Subcutaneous abdominal adipose tissue (tissue), 5 donors: Measurements from ENCODE around the gene IFT122.
"Not testable (repeated sequence)": the region's sequence is repeated elsewhere in the genome, so short reads cannot be mapped to it uniquely, and the experiment has no call there.

ENCODE experiments used
- H3K27ac ChIP-seq: one replicate; pipeline ENCODE4 v1.7.0; 2013; ENCODE audit warnings: low read depth, mild to moderate bottlenecking, inconsistent platforms, low read length, moderate library complexity
- H3K27me3 ChIP-seq, 5 donors: one replicate each; pipeline ENCODE4 v1.7.0; 2013; ENCODE audit warnings: low read length in 5 of 5, inconsistent platforms in 1 of 5; ENCODE audit not compliant: control insufficient read depth in 5 of 5, insufficient read depth in 4 of 5
- H3K36me3 ChIP-seq, 5 donors: one replicate each; pipeline ENCODE4 v1.7.0; 2013; ENCODE audit warnings: low read length in 5 of 5; ENCODE audit not compliant: control insufficient read depth in 5 of 5, insufficient read depth in 5 of 5
- H3K4me1 ChIP-seq, 5 donors: one replicate each; pipeline ENCODE4 v1.7.0; 2013; ENCODE audit warnings: low read length in 5 of 5, mild to moderate bottlenecking in 3 of 5, moderate library complexity in 1 of 5; ENCODE audit not compliant: control insufficient read depth in 5 of 5, insufficient read depth in 5 of 5
- H3K4me3 ChIP-seq, 5 donors: one replicate each; pipeline ENCODE4 v1.7.0; 2013; ENCODE audit warnings: low read length in 5 of 5, low read depth in 1 of 5
- H3K9ac ChIP-seq, 5 donors: one replicate each; pipeline ENCODE4 v1.7.0; 2013; ENCODE audit warnings: low read length in 5 of 5, mild to moderate bottlenecking in 4 of 5, moderate library complexity in 3 of 5
- H3K9me3 ChIP-seq, 5 donors: one replicate each; pipeline ENCODE4 v1.7.0; 2013; ENCODE audit warnings: low read length in 5 of 5; ENCODE audit not compliant: control insufficient read depth in 5 of 5
- donor health status: healthy.
- donor health status: healthy.
- donor health status: healthy.
- donor health status: healthy.
- donor health status: healthy.

Gene IFT122

DNA sequence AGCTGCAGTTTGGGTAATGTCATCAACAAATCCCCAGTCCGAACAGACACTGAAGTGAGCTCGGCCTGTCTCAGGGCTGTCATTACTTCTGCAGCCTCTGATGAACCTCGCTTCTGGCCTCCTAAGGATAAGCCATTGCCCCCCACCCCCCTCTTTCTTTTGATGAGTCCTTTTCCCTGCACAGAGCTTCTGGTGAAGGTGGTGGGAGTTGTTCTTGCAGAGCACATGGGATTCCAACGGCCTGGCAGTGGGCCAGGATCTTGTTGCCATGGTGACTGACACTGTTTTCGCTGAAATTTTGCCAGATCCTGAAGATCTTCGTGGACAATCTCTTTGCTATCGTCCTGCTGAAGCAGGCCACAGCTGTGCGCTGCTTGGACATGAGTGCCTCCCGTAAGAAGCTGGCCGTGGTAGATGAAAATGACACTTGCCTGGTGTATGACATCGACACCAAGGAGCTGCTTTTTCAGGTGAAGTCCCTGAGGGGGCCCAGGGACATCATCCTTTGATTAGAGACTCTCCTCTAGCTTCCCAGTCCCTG lies 41.3 kb downstream of the IFT122 start:
- not testable (repeated sequence) for H3K9ac ChIP-seq, H3K4me3 ChIP-seq, H3K27me3 ChIP-seq, H3K9me3 ChIP-seq
- Histone ChIP-seq H3K27ac (peak overlapping the region; percentile 56), H3K4me1 (peaks cover 19 to 52% (median 45%) of the 10 kb centered on the region in 5 donors), H3K36me3 (peaks cover 0 to 46% (median 34%) of the 10 kb centered on the region in 5 donors)

GRCh38 chr3:129481766-129482332 lies 41.8 kb downstream of the IFT122 start:
- H3K36me3 ChIP-seq, result peaks cover 0 to 40% (median 29%) of the 10 kb centered on the region in 5 donors
- peak overlapping the region; percentile 56 for H3K27ac ChIP-seq
- peak overlapping the region in 1 of 5 donors; percentile 41 for H3K9ac ChIP-seq

GRCh38 chr3:129482721-129483120 lies 42.7 kb downstream of the IFT122 start:
- H3K9ac ChIP-seq, result peak overlapping the region in 1 of 5 donors; percentile 41
- H3K27ac ChIP-seq, result peak overlapping the region; percentile 56
- peaks cover 22 to 66% (median 58%) of the 10 kb centered on the region in 5 donors for H3K4me1 ChIP-seq
- no peaks in the 10 kb centered on the region for H3K9me3 ChIP-seq
- H3K36me3 ChIP-seq, result peaks cover 0 to 32% (median 20%) of the 10 kb centered on the region in 5 donors
- no peaks in the 10 kb centered on the region for H3K27me3 ChIP-seq
- no peak overlapping the region for H3K4me3 ChIP-seq

More at GRCh38 chr3:129481766-129482332, 41.8 kb downstream of the IFT122 start:
- peak overlapping the region in 1 of 5 donors; percentile 27 for H3K4me3 ChIP-seq
- H3K9me3 ChIP-seq, result no peaks in the 10 kb centered on the region
- peaks cover 22 to 58% (median 50%) of the 10 kb centered on the region in 5 donors for H3K4me1 ChIP-seq
- H3K27me3 ChIP-seq, result no peaks in the 10 kb centered on the region

DNA sequence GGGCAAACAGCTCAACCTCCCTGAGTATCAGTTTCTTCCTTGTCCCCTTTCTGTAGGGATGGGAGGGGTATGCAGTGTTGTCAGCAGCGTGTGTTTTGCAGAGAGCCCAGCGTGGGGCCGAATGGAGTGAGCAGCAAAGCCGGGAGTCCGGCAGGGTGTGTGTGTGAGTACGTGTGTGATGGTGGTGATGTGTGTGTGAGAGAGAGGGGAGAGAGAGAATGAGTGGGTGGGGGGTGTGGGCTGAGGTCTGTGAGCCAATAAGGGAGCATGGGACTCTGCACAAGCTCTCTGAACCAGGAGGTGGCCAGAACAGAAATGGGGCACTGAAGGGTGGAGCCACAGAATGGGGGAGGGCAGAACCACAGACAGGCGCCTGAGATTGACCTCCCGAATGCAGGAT lies 43.8 kb downstream of the IFT122 start:
- Histone ChIP-seq H3K9me3 (no peaks in the 10 kb centered on the region), H3K4me1 (peaks cover 22 to 66% (median 59%) of the 10 kb centered on the region in 5 donors), H3K27ac (no peak overlapping the region)

GRCh38 chr3:129485146-129485545 lies 45.1 kb downstream of the IFT122 start:
- H3K27ac ChIP-seq, result peak overlapping the region; percentile 95

More for the DNA sequence above, 43.8 kb downstream of the IFT122 start:
- Histone ChIP-seq H3K4me3 (no peak overlapping the region), H3K36me3 (peaks cover 0 to 24% (median 15%) of the 10 kb centered on the region in 5 donors), H3K27me3 (no peaks in the 10 kb centered on the region), H3K9ac (no peak overlapping the region)

DNA sequence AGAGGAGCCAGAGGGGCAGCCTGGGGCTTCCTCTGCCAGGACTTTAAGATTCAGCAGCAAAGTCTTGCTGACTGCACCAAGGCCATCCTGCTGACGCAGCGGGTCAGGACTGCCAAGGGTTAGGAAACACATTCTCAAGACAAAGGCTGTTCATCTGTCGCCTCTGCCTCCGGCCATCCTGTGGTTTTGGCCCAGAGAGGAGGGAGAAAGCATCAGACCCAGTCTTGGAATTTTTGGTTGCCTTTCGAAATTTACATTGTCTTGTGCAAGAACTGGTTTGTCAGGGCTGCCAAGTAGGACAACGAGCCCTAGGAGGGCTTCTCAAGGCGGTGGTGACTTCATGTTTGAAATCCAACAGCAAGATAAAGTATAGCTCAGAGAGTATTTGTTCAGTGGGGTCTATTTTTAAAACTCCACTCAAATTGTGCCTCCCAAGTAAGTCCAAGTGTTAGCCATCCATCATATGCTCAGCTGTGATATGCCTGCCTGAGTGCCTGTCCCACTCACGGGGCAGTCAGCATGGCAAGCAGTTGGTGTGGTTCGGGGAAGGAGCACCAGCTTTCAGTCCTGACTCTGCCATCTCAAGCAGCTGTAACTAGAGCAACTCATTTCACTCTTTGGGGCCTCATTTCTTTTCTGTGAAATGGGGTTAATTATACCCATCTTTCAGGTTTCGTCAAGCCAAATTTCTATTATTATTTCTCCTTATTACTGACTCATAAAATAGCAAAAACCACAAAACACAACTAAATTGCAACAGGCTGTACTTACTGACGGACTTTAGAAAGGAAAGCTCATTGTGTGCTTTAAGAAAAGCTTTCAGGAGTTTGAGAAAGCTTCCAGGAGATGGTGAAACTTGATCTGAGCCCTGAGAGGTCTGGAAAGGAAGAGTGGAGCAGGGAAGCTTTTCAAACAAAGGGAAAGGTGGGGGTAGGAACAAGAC lies 46.0 kb downstream of the IFT122 start:
- Histone ChIP-seq H3K4me3 (no peak overlapping the region), H3K9me3 (no peaks in the 10 kb centered on the region), H3K27me3 (no peaks in the 10 kb centered on the region), H3K27ac (peak overlapping the region; percentile 95), H3K36me3 (peaks cover 0 to 10% (median 3%) of the 10 kb centered on the region in 5 donors), H3K4me1 (peaks cover 30 to 66% (median 60%) of the 10 kb centered on the region in 5 donors), H3K9ac (peak overlapping the region; percentile 34 to 69 (median 59))

More at GRCh38 chr3:129485146-129485545, 45.1 kb downstream of the IFT122 start:
- Histone ChIP-seq H3K36me3 (peaks cover 0 to 15% (median 7%) of the 10 kb centered on the region in 5 donors), H3K4me1 (peaks cover 22 to 67% (median 61%) of the 10 kb centered on the region in 5 donors), H3K9ac (peak overlapping the region in 2 of 5 donors; percentile 53 to 56)
- H3K27me3 ChIP-seq, H3K9me3 ChIP-seq, H3K4me3 ChIP-seq: not testable (repeated sequence)

GRCh38 chr3:129486664-129487035 lies 46.6 kb downstream of the IFT122 start:
- H3K4me3 ChIP-seq, result no peak overlapping the region
- H3K27ac ChIP-seq, result peak overlapping the region; percentile 95
- peak overlapping the region in 4 of 5 donors; percentile 34 to 69 (median 62) for H3K9ac ChIP-seq
- peaks cover 30 to 60% (median 55%) of the 10 kb centered on the region in 5 donors for H3K4me1 ChIP-seq
- H3K27me3 ChIP-seq, result no peaks in the 10 kb centered on the region
- H3K36me3 ChIP-seq, result peaks cover 0 to 14% (median 3%) of the 10 kb centered on the region in 5 donors
- no peaks in the 10 kb centered on the region for H3K9me3 ChIP-seq

- H3K36me3 ChIP-seq, result peaks cover 0 to 20% (median 3%) of the 10 kb centered on the region in 5 donors
- peaks cover 26 to 53% (median 48%) of the 10 kb centered on the region in 5 donors for H3K4me1 ChIP-seq
- H3K4me3 ChIP-seq, result no peak overlapping the region
- H3K9me3 ChIP-seq, result no peaks in the 10 kb centered on the region
- no peaks in the 10 kb centered on the region for H3K27me3 ChIP-seq
- H3K9ac ChIP-seq, result peak overlapping the region in 2 of 5 donors; percentile 8 to 34
- peak overlapping the region; percentile 95 for H3K27ac ChIP-seq
These were observed 47.3 kb downstream of the IFT122 start for GRCh38 chr3:129487183-129487867.

GRCh38 chr3:129487868-129488335 lies 47.9 kb downstream of the IFT122 start:
- H3K4me3 ChIP-seq, H3K27ac ChIP-seq, H3K9me3 ChIP-seq, H3K27me3 ChIP-seq: not testable (repeated sequence)
- Histone ChIP-seq H3K9ac (peak overlapping the region in 1 of 5 donors; percentile 6), H3K4me1 (peaks cover 24 to 47% (median 42%) of the 10 kb centered on the region in 5 donors), H3K36me3 (peaks cover 0 to 23% (median 3%) of the 10 kb centered on the region in 5 donors)
